K562 (cell line): ENCODE data around the gene BGLAP. TPM values are rescaled to one million over a fixed set of nuclear protein-coding genes. Genes with fewer than 3 reads are reported as not detected.

Experiments
- ARHGAP35 ChIP-seq: fragments of 450-650 bp; IDR thresholded peaks from 2 replicates; pipeline ENCODE4 v1.6.1; 2018; ENCODE audit not compliant: partially characterized antibody
- ATF7 ChIP-seq: fragments of 450-650 bp; IDR thresholded peaks from 2 replicates; pipeline ENCODE4 v1.7.1; 2014; ENCODE audit warnings: mild to moderate bottlenecking, moderate library complexity
- E2F6 ChIP-seq, 2 experiments: IDR thresholded peaks; 2 replicates each; pipeline ENCODE4 v1.6.1; 2011; ENCODE audit warnings: borderline replicate concordance in 1 of 2, control low read depth in 1 of 2, low read depth in 1 of 2, low read length in 1 of 2, mild to moderate bottlenecking in 1 of 2, mixed read lengths in 1 of 2, moderate library complexity in 1 of 2; ENCODE audit not compliant: insufficient read depth in 1 of 2, insufficient read length in 1 of 2, poor library complexity in 1 of 2, severe bottlenecking in 1 of 2; ENCODE audit errors: extremely low read depth in 1 of 2
- E2F8 ChIP-seq: fragments of 450-650 bp; IDR thresholded peaks from 2 replicates; pipeline ENCODE4 v1.7.1; 2018; ENCODE audit warnings: mild to moderate bottlenecking, low read depth; ENCODE audit not compliant: partially characterized antibody
- EGR1 ChIP-seq: fragments of 450-650 bp; conservative IDR thresholded peaks from 2 replicates; pipeline ENCODE4 v1.6.1; 2017; ENCODE audit warnings: mild to moderate bottlenecking
- ESRRA ChIP-seq: fragments of 450-650 bp; IDR thresholded peaks from 2 replicates; pipeline ENCODE4 v1.6.1; 2014; ENCODE audit warnings: low read depth, mild to moderate bottlenecking, moderate library complexity, borderline replicate concordance
- HDAC8 ChIP-seq: fragments of 450-650 bp; IDR thresholded peaks from 2 replicates; pipeline ENCODE4 v1.6.1; 2016; ENCODE audit warnings: mild to moderate bottlenecking, missing genetic modification characterization, moderate library complexity, missing compliant biosample characterization
- MEF2D ChIP-seq: conservative IDR thresholded peaks from 2 replicates; pipeline ENCODE4 v1.6.1; 2016; ENCODE audit warnings: low read depth, missing genetic modification characterization, missing compliant biosample characterization
- MEIS2 ChIP-seq: fragments of 450-650 bp; IDR thresholded peaks from 2 replicates; pipeline ENCODE4 v1.6.1; 2014; ENCODE audit warnings: mild to moderate bottlenecking; ENCODE audit not compliant: partially characterized antibody
- MTA2 ChIP-seq: fragments of 450-650 bp; IDR thresholded peaks from 2 replicates; pipeline ENCODE4 v1.6.1; 2016; ENCODE audit warnings: low read depth
- NFYB ChIP-seq: IDR thresholded peaks from 2 replicates; pipeline ENCODE4 v1.6.1; 2011; ENCODE audit warnings: mild to moderate bottlenecking, moderate library complexity; ENCODE audit not compliant: insufficient read length; ENCODE audit errors: extremely low read depth
- PATZ1 ChIP-seq: fragments of 250-450 bp; sonication (Bioruptor Pico); IDR thresholded peaks from 2 replicates; pipeline ENCODE4 v1.5.0; 2020; ENCODE audit warnings: mild to moderate bottlenecking, borderline replicate concordance
- POLR2AphosphoS5 ChIP-seq: IDR thresholded peaks from 2 replicates; pipeline ENCODE4 v1.6.1; 2011; ENCODE audit warnings: mild to moderate bottlenecking, low read depth, low read length, moderate library complexity; ENCODE audit not compliant: control insufficient read depth, insufficient read depth
- PURB ChIP-seq: sonication (generic); formaldehyde crosslinking; IDR thresholded peaks from 2 replicates; pipeline ENCODE4 v1.9.0; 2021; ENCODE audit warnings: low read depth, mild to moderate bottlenecking, missing genetic modification reagents
- SREBF1 ChIP-seq: fragments of 150-350 bp; IDR thresholded peaks from 2 replicates; pipeline ENCODE4 v1.6.1; 2014; ENCODE audit warnings: antibody characterized with exemption, low read depth, low read length, borderline replicate concordance
- TCF7L2 ChIP-seq: fragments of 150-350 bp; IDR thresholded peaks from 2 replicates; pipeline ENCODE4 v1.6.1; 2016; ENCODE audit warnings: low read depth, mild to moderate bottlenecking, low read length, moderate library complexity
- YY1 ChIP-seq, 3 experiments: IDR thresholded peaks; 2 replicates each; pipeline ENCODE4 v1.6.1; 2011; ENCODE audit warnings: low read length in 2 of 3, mild to moderate bottlenecking in 2 of 3, moderate library complexity in 2 of 3, borderline replicate concordance in 1 of 3, control low read depth in 1 of 3, low read depth in 1 of 3; ENCODE audit not compliant: insufficient read depth in 3 of 3, insufficient replicate concordance in 2 of 3, control insufficient read depth in 1 of 3, insufficient read length in 1 of 3; ENCODE audit errors: extremely low read depth in 1 of 3
- ZNF324 ChIP-seq: fragments of 250-450 bp; sonication (Bioruptor Pico); IDR thresholded peaks from 2 replicates; pipeline ENCODE4 v1.4.0; 2020; ENCODE audit warnings: mild to moderate bottlenecking
- ZNF511 ChIP-seq: sonication (generic); formaldehyde crosslinking; IDR thresholded peaks from 2 replicates; pipeline ENCODE4 v1.8.0; 2022; ENCODE audit warnings: mild to moderate bottlenecking, missing genetic modification reagents
- polyA plus RNA-seq, 8 experiments: library from polyadenylated mRNA; depleted of rRNA in 4 of 8; stranded (reverse) in 5 of 8; unstranded in 3 of 8; fragments of >200 nt; fragmentation: Nextera tagmentation in 2 of 8; fragmentation: Illumina TruSeq in 1 of 8; extraction: Ambion mirVana in 2 of 8; extraction: Trizol in 1 of 8; gene quantifications; 2 replicates each; pipeline versions ENCODE4 v1.2.1 to v1.2.3, GENCODE V29; 2011 to 2014; ENCODE audit warnings: inconsistent platforms in 1 of 8, missing spikeins in 1 of 8
- total RNA-seq, 7 experiments: library from RNA; depleted of rRNA in 6 of 7; stranded (reverse); fragments of >200 nt in 6 of 7; fragmentation: Illumina TruSeq in 2 of 7; extraction: Trizol in 2 of 7; gene quantifications; 2 replicates each; pipeline versions ENCODE4 v1.2.1 to v1.2.3, GENCODE V29; 2011 to 2021; ENCODE audit warnings: low replicate concordance in 1 of 7

BGLAP gene
- total and polyA plus RNA-seq, 9 of the 15 experiments (the other 6 are each of a cell fraction or from before 2014, with no cell fraction given): 0.15 to 1.4 (median 0.28) TPM; not detected in 3

- peak; percentile 98 to 99 (median 99) for TF ChIP-seq YY1 (IDR thresholded peaks at IDR 0.05; ENCODE audit: borderline replicate concordance in 1 of 3, control insufficient read depth in 1 of 3, extremely low read depth in 1 of 3, insufficient read depth in 3 of 3, insufficient read length in 1 of 3, insufficient replicate concordance in 2 of 3, low read depth in 1 of 3, low read length in 2 of 3)
- peak; percentile 11; the same call in 1 of the 2 replicates for TF ChIP-seq TCF7L2
- TF ChIP-seq ARHGAP35: no peak
- peak; percentile 96 for TF ChIP-seq SREBF1
- peak; percentile 91 for TF ChIP-seq ATF7
- TF ChIP-seq E2F6 (IDR thresholded peaks at IDR 0.05; ENCODE audit: borderline replicate concordance in 1 of 2, extremely low read depth in 1 of 2, insufficient read depth in 1 of 2, insufficient read length in 1 of 2, low read depth in 1 of 2, low read length in 1 of 2, poor library complexity in 1 of 2, severe bottlenecking in 1 of 2): peak in 1 of 2 experiments; percentile 22
- peak; percentile 25; the same call in 1 of the 2 replicates for TF ChIP-seq ZNF511
- peak; percentile 91 for TF ChIP-seq ESRRA
- TF ChIP-seq MEF2D (tag): no peak
- no peak for TF ChIP-seq PURB (CRISPR knock-in tag)
- peak; percentile 84 for TF ChIP-seq E2F8
- no peak for TF ChIP-seq PATZ1 (CRISPR knock-in tag)
- TF ChIP-seq POLR2AphosphoS5: peak; percentile 90
- TF ChIP-seq MTA2: 0 out of 2 replicates have a peak, but pooled peaks have one; percentile 7
- TF ChIP-seq EGR1: peak; percentile 67; the same call in 1 of the 2 replicates
- no peak for TF ChIP-seq HDAC8
- TF ChIP-seq ZNF324: no peak
- peak; percentile 83 for TF ChIP-seq MEIS2
- peak; percentile 64 for TF ChIP-seq NFYB
Measured at GRCh38 chr1:156193488-156194299, 48.3 kb upstream of the BGLAP start, which contains the start of gene SLC25A44 (continued).
